CD4-positive, alpha-beta T cell treated with Interleukin-4 for 1 hour (primary cell): Measurements from ENCODE around the gene MEGF6.

ENCODE experiments used
- DNase-seq, 2 donors: peaks; one replicate each; pipeline ENCODE4 v3.0.0-alpha.2; 2020 to 2022

MEGF6 gene, protein sequence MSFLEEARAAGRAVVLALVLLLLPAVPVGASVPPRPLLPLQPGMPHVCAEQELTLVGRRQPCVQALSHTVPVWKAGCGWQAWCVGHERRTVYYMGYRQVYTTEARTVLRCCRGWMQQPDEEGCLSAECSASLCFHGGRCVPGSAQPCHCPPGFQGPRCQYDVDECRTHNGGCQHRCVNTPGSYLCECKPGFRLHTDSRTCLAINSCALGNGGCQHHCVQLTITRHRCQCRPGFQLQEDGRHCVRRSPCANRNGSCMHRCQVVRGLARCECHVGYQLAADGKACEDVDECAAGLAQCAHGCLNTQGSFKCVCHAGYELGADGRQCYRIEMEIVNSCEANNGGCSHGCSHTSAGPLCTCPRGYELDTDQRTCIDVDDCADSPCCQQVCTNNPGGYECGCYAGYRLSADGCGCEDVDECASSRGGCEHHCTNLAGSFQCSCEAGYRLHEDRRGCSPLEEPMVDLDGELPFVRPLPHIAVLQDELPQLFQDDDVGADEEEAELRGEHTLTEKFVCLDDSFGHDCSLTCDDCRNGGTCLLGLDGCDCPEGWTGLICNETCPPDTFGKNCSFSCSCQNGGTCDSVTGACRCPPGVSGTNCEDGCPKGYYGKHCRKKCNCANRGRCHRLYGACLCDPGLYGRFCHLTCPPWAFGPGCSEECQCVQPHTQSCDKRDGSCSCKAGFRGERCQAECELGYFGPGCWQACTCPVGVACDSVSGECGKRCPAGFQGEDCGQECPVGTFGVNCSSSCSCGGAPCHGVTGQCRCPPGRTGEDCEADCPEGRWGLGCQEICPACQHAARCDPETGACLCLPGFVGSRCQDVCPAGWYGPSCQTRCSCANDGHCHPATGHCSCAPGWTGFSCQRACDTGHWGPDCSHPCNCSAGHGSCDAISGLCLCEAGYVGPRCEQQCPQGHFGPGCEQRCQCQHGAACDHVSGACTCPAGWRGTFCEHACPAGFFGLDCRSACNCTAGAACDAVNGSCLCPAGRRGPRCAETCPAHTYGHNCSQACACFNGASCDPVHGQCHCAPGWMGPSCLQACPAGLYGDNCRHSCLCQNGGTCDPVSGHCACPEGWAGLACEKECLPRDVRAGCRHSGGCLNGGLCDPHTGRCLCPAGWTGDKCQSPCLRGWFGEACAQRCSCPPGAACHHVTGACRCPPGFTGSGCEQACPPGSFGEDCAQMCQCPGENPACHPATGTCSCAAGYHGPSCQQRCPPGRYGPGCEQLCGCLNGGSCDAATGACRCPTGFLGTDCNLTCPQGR (N-terminal part only)

DNA sequence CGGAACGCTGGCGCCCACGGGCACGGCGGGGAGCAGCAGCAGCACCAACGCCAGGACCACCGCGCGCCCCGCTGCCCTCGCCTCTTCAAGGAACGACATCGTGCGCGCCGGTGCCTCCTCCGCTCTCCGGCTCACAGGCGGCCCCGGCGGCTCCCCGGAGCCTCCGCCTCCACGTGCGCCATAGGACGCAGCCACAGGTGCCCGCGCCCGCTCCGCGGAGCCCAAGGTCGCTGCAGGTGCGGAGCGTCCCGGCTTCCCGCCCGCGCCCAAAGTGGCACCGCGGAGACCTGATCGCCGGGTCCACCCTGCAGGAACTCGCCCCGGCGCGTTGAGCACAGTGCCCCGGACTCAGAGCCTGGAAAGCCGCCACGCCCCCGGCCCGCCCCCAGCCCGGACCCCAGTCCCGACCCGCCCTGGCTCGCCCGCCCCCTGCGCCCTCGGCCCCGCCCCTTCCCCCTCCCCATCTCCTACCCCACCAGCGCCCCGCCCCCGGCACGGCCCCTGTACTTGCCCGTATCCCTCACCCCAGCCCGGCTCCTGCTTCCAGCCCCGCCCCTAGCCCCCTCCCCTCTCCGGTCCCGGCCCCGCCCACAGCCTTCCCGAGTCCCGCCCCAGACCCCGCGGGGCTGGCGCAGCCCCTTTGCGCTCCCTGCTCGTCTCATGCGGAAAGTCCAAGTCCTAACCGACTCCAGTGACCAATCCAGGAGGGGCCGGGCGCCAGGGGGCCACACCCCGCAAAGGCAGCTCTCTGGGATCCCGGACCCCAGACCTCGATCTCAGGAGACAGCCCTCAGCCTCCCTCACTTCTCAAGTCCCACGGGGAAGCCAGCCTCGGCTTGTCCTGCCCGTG, at the start of gene MEGF6:
TSS of gene MEGF6 (minus strand) at position 339 of the 850 bp plus-strand sequence. CDS start at position 99, 240 bp downstream.
- peak; percentile 65 to 69 for DNase-seq

DNA sequence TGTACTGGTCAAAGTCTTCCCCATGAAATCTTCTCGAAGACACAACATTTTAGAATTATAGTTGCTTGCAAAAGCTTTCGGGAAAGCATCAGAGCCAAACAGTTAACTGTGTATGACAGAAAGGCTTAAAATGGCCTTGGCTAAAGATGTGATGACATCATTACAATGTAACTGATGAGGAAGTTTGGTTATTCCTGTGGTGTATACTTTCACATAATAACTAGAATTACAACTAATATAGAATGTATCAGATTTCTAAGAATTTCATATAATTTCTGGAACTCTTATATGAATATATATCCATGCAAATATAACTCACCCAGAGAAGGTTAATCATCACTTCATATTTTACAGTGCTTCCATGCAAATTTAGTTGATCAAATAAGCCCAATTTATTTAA, 49.4 kb upstream of the MEGF6 start:
- DNase-seq, result no peak

DNA sequence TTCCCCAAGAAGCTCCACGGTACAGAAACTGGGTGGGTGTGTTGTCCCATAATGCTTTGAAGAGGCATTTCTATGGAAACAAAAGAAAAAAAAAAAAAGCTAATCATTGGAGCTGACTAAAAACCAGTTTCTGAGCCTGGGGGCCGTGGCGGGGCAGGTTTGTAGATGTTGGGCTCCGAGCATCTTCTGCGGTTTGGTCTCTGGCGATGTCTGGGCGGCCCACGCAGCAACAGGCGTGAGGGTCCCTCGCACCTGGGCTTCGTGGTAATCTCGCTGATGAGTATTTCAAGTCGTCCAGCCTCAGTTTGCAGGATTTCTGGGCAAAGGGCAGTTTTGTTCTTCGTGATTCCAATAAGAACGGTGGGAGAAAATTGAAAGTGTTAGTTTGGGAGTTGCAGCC, 47.8 kb upstream of the MEGF6 start:
- DNase-seq, result no peak

DNA sequence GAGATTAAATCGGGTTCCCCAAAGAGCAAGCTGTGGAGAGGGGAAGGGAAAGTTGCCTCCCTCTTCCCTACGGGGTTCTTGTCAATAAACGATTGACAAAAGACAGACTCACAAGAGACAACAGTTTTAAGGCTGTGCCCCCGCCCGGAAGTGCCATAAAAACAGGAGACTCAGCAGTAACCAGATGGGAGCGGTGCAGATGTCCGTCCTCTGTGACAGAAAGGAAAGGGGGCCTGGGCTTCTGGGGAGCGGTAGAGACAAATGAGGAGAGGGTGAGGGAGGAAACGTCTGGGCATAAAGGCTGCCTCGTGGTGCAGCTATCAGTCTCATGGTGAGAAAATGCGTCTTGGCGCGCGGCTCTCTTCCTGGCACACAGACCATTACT, 46.9 kb upstream of the MEGF6 start:
- no peak for DNase-seq

DNA sequence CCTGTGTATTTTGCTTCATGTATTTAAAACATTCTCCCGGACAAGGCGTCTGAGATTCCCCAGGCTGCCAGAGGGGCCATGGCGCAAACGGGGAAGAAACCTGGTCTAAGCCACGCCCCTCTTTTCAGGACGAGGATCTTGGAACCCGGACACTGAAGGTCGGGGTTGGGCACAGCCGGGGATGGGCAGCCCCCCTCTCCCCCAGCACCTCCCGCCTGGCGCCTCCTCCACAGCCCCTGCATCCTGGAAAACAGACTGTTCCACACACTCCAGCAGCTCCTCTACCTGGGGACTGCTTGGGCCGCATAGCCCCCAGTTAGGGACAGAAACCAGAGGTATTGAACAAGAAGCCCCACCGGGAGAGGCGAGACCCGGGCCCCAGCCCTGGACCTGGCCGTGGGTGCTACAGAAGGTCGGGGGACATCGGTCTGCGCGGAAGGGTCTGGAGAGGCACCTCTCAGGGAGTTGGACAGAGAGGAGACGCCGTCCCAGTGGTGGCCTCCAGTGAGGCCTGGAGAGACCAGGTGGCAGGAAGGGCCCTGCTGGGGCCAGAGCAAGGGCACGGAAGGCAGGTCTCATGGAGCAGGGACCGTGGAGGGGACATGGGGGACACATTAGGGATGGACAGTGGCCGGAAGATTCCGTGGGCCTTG, 46.4 kb upstream of the MEGF6 start:
- no peak for DNase-seq

DNA sequence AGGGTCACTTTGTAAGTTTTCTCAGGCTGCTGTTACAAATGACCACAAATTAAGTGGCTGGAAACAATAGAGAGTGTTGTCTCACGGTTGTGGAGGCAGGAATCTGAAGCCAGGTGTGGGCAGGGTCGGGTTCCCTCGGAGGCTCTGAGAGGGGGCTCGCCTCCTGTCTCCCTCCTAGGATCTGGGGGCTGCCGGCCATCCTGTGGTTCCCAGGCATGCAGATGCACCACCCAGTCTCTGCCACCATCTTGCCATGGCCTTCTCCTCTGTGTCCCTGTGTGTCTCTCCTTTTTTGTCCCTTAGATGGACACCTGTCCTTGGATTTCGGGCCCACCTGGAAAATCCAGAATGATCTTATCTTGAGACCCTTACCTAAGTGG, 45.8 kb upstream of the MEGF6 start:
- DNase-seq, result no peak

DNA sequence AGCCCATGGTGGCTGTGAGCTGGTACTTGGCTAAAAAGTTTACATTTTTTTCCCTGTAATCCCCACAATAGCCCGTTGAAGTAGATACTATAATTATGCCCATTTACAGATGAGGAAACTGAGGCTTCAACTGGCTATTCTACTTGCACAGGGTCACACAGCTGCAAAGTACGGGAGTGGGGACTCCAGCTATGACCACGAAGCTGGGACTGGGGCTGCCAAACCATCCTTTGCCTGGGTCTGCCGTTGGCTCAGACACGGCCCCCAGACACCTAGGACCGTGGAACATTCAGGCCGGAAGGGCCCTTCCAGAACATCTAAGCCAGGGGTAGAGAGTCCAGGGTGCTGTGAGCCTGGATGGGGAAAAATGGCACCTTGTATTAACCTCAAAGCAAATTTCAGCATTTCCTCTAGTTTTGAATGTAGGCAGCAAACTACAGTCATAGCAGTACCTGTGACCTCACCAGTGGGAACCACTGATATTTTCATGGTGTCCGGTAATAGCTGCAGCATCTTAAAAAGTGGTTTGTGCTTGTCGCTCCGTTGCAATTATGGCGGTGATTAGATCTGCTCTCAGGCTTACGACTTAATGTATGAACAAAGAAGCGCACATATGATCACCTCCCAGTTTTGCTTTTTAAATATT, 45.3 kb upstream of the MEGF6 start:
- DNase-seq, result no peak

DNA sequence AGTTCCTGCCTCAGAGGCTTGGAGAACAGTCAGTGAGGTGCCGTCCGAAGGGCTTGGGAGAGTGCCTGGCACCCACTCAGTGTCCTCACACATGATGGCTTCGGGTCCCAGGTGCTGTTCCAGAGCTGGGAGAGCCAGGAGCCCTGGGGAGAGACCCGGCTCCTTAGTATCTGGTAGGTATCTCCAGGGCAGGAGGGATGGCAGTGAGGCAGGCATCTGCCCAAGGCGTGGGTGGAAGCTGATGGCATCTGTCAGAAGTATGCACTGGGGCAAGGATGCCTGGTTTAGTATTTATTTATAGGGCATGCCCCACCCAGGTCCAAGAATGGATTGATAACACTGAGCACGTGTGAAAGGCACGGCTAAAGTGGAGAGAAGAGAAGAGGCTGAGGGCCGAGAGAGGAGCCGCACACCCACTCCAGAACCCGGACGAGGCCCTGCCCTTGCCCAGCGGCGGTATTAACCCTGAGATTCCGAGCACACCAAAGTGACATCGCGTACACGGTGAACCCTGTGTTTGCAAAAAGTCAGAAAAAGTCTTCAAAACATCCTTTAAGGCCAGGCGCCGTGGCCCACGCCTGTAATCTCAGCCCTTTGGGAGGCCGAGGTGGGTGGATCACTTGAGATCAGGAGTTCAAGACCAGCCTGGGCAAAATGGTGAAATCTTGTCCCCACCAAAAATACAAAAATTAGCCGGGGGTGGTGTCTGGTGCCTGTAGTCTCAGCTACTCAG, 43.4 kb upstream of the MEGF6 start:
- DNase-seq, result no peak

DNA sequence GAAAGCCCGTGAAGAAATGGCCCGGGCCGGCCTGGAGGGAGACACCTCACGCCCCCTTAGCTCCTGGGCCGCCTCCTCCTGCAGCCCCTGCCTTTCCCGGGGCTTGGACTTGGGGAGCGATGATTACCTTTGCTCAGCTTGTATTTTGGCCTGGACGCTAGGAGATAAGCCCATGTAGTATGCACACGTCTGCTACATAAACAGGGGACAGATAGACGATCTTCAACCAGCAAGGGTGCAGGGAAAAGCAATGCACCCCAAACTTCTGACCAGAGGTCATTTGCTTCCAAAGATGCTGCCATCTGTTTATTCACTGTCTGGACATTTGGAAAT, 41.9 kb upstream of the MEGF6 start:
- DNase-seq, result no peak

DNA sequence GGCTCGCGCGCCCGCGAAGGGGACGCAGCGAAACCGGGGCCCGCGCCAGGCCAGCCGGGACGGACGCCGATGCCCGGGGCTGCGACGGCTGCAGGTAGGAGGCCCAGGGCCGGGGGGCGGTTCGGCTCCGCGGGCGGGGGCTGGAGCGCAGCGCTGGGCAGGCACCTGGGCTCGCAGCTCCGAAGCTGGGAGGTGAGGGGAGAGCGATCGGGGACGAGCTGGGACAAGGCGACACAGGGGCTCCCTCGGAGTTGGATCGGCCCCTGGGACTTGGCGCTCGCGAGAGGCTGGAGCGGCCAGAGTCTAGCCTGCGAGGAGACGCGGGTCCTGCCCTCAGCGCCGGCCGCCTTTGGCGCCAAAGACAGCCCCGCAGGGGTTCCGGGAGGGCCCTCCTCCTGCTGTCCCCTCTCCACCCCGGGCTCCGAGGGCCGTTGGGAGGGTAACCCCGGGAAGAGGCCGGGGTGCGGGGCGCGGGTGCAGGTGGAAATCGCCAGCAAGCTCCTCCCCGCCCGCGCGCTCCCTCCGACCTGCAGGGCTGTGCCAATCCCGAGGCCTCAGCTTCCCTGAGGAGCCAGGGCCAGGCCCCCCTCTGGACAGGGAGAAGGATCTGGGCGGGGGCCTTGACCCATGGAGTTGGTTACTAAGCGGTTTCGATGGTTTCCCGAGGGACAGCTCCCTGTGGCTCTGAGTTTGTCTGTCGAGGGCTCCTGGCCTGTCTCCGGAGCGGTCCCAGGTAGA, 41.4 kb upstream of the MEGF6 start:
- no peak for DNase-seq

DNA sequence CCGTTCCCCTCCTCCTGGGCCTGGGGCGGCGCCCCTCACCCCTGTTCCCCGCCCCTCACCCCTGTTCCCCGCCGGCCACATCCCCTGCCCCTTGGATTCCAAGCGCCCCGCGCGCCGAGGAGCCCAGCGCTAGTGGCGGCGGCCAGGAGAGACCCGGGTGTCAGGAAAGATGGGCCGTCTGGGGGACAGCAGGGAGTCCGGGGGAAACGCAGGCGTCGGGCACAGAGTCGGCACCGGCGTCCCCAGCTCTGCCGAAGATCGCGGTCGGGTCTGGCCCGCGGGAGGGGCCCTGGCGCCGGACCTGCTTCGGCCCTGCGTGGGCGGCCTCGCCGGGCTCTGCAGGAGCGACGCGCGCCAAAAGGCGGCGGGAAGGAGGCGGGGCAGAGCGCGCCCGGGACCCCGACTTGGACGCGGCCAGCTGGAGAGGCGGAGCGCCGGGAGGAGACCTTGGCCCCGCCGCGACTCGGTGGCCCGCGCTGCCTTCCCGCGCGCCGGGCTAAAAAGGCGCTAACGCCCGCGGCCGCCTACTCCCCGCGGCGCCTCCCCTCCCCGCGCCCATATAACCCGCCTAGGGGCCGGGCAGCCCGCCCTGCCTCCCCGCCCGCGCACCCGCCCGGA, 40.7 kb upstream of the MEGF6 start, which contains the start of gene TP73:
TSS of gene TP73 (plus strand) at position 587 of the 618 bp plus-strand sequence. CDS start 29,850 bp downstream, outside the sequence.
- DNase-seq, result peak in 1 of 2 donors; percentile 4

DNA sequence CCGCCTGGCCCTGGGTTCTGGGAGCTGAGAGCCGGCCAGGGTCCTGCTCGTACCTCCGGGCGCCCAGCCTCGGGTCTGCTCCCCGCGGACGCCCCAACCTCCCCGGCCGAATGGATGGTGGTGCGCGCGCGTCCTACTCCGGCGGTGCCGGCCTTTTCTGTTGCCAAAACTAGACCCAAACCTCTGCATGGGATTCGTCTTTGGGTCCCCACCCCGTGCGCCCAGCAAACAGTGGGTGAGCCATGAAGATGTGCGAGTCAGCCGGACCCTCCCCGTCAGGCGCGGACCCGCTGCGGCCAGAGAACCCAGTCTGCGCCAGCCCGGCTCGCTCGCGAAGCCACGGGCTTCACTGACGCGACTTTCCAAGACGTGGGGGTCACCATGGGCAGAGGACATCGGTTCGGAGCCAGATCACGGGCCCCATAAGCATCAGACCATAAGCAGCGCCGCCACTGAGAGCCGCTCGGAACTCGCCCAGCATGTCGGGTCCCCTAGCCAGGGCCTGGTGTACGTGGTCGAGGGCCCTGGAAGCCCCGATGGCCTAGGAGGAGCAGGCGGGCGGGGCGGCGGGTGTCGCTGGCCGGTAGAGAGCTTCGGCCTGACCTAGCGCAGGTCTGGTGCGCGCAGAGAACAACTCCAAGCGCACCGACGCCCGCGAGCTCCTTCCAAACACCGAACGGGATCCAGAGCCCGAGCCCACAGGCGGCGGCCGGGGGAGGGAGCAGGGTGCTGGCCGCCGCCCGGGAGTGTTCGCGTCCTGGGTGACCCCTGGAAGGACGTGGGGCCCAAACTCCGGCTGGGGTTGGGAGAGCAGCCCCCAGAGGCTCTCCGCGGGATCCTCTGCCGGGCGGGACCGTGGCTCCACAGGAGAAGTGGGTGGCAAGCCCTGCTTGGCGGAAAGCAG, 40.0 kb upstream of the MEGF6 start:
- peak in 1 of 2 donors; percentile 11 for DNase-seq

DNA sequence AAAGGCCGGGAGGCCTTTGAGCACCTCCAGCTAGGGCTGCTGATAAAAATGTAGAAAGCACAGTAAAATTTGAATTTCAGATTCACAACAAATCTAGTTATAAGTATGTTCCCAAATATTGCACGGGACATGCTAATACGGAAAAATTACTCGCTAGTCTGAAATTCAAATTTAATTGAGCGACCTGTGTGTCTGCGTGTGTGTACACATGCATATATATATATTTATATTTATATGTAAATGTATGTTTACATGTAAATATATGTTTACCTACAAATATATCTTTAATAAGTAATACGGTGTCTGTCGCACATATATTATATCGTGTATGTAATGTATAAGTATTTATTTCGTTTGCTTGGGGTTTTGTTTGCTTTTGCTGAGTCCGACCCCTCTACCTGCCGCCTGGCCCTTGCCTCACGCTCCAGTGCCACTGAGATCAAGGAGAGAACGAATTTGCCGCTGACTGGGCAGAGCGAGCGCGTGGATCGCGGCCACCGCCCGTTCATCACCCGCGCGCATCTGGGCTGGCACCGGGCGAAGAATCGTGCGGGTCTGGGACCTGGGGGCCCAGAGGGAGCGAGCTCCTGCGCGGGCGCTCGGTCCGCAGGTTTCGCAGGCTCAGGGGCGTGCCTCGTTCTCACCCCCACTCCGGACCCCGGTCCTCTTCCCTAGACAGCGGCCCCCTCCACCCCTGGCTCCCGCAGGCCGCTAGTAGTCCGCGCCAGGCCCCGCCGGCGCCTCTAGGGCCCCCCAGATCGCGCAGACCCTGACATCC, 39.1 kb upstream of the MEGF6 start:
- DNase-seq, result peak in 1 of 2 donors; percentile 5

DNA sequence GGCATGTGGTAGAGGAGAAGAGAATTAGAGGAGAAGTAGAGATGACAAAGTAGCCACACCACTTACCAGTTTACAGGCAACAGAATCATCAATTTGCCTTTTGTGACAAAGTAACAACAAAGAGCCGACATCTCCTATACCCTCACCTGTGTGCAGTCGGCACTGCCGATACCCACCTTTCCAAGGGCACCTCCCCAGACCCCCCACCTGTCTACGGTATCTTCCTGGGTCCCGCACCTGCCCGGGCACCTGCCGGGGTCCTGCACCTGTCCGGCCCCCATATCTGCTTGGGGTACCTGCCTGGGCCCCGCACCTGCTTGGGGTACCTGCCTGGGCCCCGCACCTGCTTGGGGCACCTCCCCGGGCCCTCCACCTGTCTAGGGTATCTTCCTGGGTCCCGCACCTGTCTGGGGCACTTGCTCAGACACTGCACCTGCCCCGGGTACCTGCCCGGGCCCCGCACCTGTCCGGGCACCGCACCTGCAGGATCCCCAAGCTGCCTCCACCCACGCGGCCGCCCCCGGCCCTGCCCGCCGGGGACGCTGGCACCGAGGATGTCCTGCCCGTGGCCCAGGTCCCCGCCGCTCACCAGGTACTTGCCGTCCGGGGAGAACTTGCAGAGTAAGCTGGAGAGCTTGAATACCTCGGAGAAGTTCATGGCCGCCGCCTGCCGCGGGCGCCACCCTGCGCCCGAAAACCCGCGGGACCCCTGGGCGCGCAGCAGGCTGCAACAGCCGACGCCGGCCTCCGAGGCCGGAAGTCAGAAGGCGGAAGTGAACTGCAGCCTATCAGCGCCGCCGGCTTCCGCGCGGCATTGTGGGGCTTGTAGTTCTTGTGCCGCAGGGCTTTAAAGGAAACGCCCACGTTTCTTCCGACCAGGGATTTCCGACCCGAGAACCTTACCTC, 38.3 kb upstream of the MEGF6 start, which contains the start of gene WRAP73:
TSS of gene WRAP73 (minus strand) at position 762 of the 906 bp plus-strand sequence. CDS start at position 658, 104 bp downstream.
- peak; percentile 91 to 92 for DNase-seq

DNA sequence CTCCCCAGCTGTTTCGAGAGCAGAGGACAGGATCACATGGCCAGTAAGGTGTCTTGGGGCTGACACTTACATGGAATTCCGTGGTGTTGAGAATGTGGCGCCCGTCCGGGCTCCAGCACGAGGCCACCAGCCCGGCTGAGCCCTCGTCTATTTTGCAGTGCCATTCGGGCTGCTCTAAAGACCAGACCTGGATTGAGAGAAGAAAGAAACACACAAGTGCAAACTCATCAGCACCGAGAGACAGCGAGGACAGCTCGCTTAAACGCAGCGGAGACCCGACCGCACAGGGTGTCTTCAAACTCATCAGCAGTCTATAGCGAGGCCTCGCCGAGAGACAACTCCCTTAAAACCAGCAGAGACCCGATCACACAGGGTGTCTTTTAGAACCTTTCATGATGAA, 35.3 kb upstream of the MEGF6 start:
- DNase-seq, result no peak
